ENCODE results near the gene TMEM181. TPM values are rescaled to one million over a fixed set of nuclear protein-coding genes. Genes with fewer than 3 reads are reported as not detected.
"Not testable (repeated sequence)": the region's sequence is repeated elsewhere in the genome, so short reads cannot be mapped to it uniquely, and the experiment has no call there.

The TMEM181 gene
- total RNA-seq, 1 donor from 2014 or later = 17.0 TPM

- H3K27ac Mint-ChIP-seq = no peak overlapping the region
- no peaks in the 10 kb centered on the region for H3K4me1 Mint-ChIP-seq (ENCODE audit: low read depth)
- H3K36me3 Mint-ChIP-seq (ENCODE audit: low read depth) = peaks cover 31% of the 10 kb centered on the region
- intact Hi-C loops (cut with micrococcal nuclease) = no loop called here
- H3K4me3 Mint-ChIP-seq = no peak overlapping the region
- no peaks in the 10 kb centered on the region for H3K9me3 Mint-ChIP-seq
- no peak for DNase-seq (ENCODE audit: low spot score)
- H3K27me3 Mint-ChIP-seq (ENCODE audit: insufficient read depth) = no peaks in the 10 kb centered on the region
Observed at GRCh38 chr6:158596861-158597260, 37.0 kb downstream of the TMEM181 start.

- no peak overlapping the region for H3K27ac Mint-ChIP-seq
- DNase-seq (ENCODE audit: low spot score) = no peak
- intact Hi-C loops (cut with micrococcal nuclease) = no loop called here
- peaks cover 34% of the 10 kb centered on the region for H3K36me3 Mint-ChIP-seq (ENCODE audit: low read depth)
- no peaks in the 10 kb centered on the region for H3K27me3 Mint-ChIP-seq (ENCODE audit: insufficient read depth)
- no peaks in the 10 kb centered on the region for H3K9me3 Mint-ChIP-seq
- H3K4me3 Mint-ChIP-seq = no peak overlapping the region
- H3K4me1 Mint-ChIP-seq (ENCODE audit: low read depth) = no peaks in the 10 kb centered on the region
Observed at GRCh38 chr6:158597565-158597964, 37.7 kb downstream of the TMEM181 start.

- Mint-ChIP-seq H3K4me3 (no peak overlapping the region), H3K27ac (no peak overlapping the region), H3K27me3 (ENCODE audit: insufficient read depth) (no peaks in the 10 kb centered on the region), H3K4me1 (ENCODE audit: low read depth) (no peaks in the 10 kb centered on the region), H3K36me3 (ENCODE audit: low read depth) (peaks cover 30% of the 10 kb centered on the region), H3K9me3 (no peaks in the 10 kb centered on the region)
- intact Hi-C loops (cut with micrococcal nuclease) = no loop called here
- DNase-seq (ENCODE audit: low spot score) = no peak
Observed at GRCh38 chr6:158599635-158600034, 39.7 kb downstream of the TMEM181 start.

GRCh38 chr6:158603261-158604047 is 43.6 kb downstream of the TMEM181 start:
- H3K27ac Mint-ChIP-seq = peak overlapping the region; percentile 2
- H3K9me3 Mint-ChIP-seq = no peaks in the 10 kb centered on the region
- intact Hi-C loops (cut with micrococcal nuclease) = no loop called here
- H3K4me1 Mint-ChIP-seq (ENCODE audit: low read depth) = peaks cover 10% of the 10 kb centered on the region
- DNase-seq (ENCODE audit: low spot score) = no peak
- H3K27me3 Mint-ChIP-seq (ENCODE audit: insufficient read depth) = no peaks in the 10 kb centered on the region
- H3K36me3 Mint-ChIP-seq (ENCODE audit: low read depth) = peaks cover 26% of the 10 kb centered on the region
- H3K4me3 Mint-ChIP-seq = no peak overlapping the region

GRCh38 chr6:158604048-158604406 is 44.1 kb downstream of the TMEM181 start:
- Mint-ChIP-seq H3K36me3 (ENCODE audit: low read depth) (peaks cover 26% of the 10 kb centered on the region), H3K9me3 (no peaks in the 10 kb centered on the region), H3K4me3 (no peak overlapping the region), H3K4me1 (ENCODE audit: low read depth) (peaks cover 10% of the 10 kb centered on the region), H3K27ac (no peak overlapping the region), H3K27me3 (ENCODE audit: insufficient read depth) (no peaks in the 10 kb centered on the region)
- no peak for DNase-seq (ENCODE audit: low spot score)
- intact Hi-C loops (cut with micrococcal nuclease) = no loop called here

GRCh38 chr6:158605266-158605878 is 45.5 kb downstream of the TMEM181 start:
- peaks cover 28% of the 10 kb centered on the region for H3K36me3 Mint-ChIP-seq (ENCODE audit: low read depth)
- no peak overlapping the region for H3K27ac Mint-ChIP-seq
- H3K9me3 Mint-ChIP-seq = no peaks in the 10 kb centered on the region

GRCh38 chr6:158606011-158606410 is 46.1 kb downstream of the TMEM181 start:
- intact Hi-C loops (cut with micrococcal nuclease); DNase-seq (ENCODE audit: low spot score); H3K27me3 Mint-ChIP-seq (ENCODE audit: insufficient read depth); H3K4me1 Mint-ChIP-seq (ENCODE audit: low read depth); H3K4me3 Mint-ChIP-seq; H3K9me3 Mint-ChIP-seq; H3K27ac Mint-ChIP-seq: not testable (repeated sequence)
- H3K36me3 Mint-ChIP-seq (ENCODE audit: low read depth) = peaks cover 33% of the 10 kb centered on the region

More at GRCh38 chr6:158605266-158605878, 45.5 kb downstream of the TMEM181 start:
- no peak overlapping the region for H3K4me3 Mint-ChIP-seq
- H3K27me3 Mint-ChIP-seq (ENCODE audit: insufficient read depth) = no peaks in the 10 kb centered on the region
- intact Hi-C loops (cut with micrococcal nuclease) = loop anchor here (1.0 kb wide), 2 partner anchors 384 to 391 kb away; no protein-coding TSS in a partner anchor
- DNase-seq (ENCODE audit: low spot score) = peak; percentile 22
- H3K4me1 Mint-ChIP-seq (ENCODE audit: low read depth) = peaks cover 10% of the 10 kb centered on the region

GRCh38 chr6:158606935-158607334 is 47.0 kb downstream of the TMEM181 start:
- DNase-seq (ENCODE audit: low spot score) = no peak
- intact Hi-C loops (cut with micrococcal nuclease) = no loop called here
- Mint-ChIP-seq H3K27me3 (ENCODE audit: insufficient read depth) (no peaks in the 10 kb centered on the region), H3K36me3 (ENCODE audit: low read depth) (peaks cover 36% of the 10 kb centered on the region), H3K27ac (no peak overlapping the region), H3K9me3 (no peaks in the 10 kb centered on the region), H3K4me1 (ENCODE audit: low read depth) (peaks cover 10% of the 10 kb centered on the region), H3K4me3 (no peak overlapping the region)

GRCh38 chr6:158607411-158608170 is 47.7 kb downstream of the TMEM181 start:
- Mint-ChIP-seq H3K4me1 (ENCODE audit: low read depth) (peaks cover 10% of the 10 kb centered on the region), H3K9me3 (no peaks in the 10 kb centered on the region), H3K4me3 (no peak overlapping the region), H3K27ac (no peak overlapping the region), H3K27me3 (ENCODE audit: insufficient read depth) (no peaks in the 10 kb centered on the region), H3K36me3 (ENCODE audit: low read depth) (peaks cover 36% of the 10 kb centered on the region)
- DNase-seq (ENCODE audit: low spot score) = no peak
- intact Hi-C loops (cut with micrococcal nuclease) = no loop called here

- no peak for DNase-seq (ENCODE audit: low spot score)
- H3K27me3 Mint-ChIP-seq (ENCODE audit: insufficient read depth) = no peaks in the 10 kb centered on the region
- intact Hi-C loops (cut with micrococcal nuclease) = no loop called here
- no peaks in the 10 kb centered on the region for H3K9me3 Mint-ChIP-seq
- peaks cover 38% of the 10 kb centered on the region for H3K36me3 Mint-ChIP-seq (ENCODE audit: low read depth)
- no peak overlapping the region for H3K27ac Mint-ChIP-seq
- peaks cover 10% of the 10 kb centered on the region for H3K4me1 Mint-ChIP-seq (ENCODE audit: low read depth)
- no peak overlapping the region for H3K4me3 Mint-ChIP-seq
Observed at GRCh38 chr6:158608221-158608620, 48.3 kb downstream of the TMEM181 start.

GRCh38 chr6:158609455-158610155 is 49.7 kb downstream of the TMEM181 start:
- Mint-ChIP-seq H3K4me1 (ENCODE audit: low read depth) (peaks cover 10% of the 10 kb centered on the region), H3K27ac (no peak overlapping the region), H3K9me3 (no peaks in the 10 kb centered on the region), H3K36me3 (ENCODE audit: low read depth) (peaks cover 41% of the 10 kb centered on the region), H3K4me3 (no peak overlapping the region), H3K27me3 (ENCODE audit: insufficient read depth) (no peaks in the 10 kb centered on the region)
- DNase-seq (ENCODE audit: low spot score) = no peak
- intact Hi-C loops (cut with micrococcal nuclease) = no loop called here

GRCh38 chr6:158610319-158610968 is 50.6 kb downstream of the TMEM181 start:
- Mint-ChIP-seq H3K27ac (no peak overlapping the region), H3K27me3 (ENCODE audit: insufficient read depth) (no peaks in the 10 kb centered on the region), H3K36me3 (ENCODE audit: low read depth) (peaks cover 45% of the 10 kb centered on the region), H3K9me3 (no peaks in the 10 kb centered on the region), H3K4me1 (ENCODE audit: low read depth) (peaks cover 7% of the 10 kb centered on the region), H3K4me3 (no peak overlapping the region)
- no peak for DNase-seq (ENCODE audit: low spot score)
- intact Hi-C loops (cut with micrococcal nuclease) = no loop called here

Data from activated T-helper 1 cell treated with anti-CD3 and anti-CD28 coated beads, Interleukin-12 subunit alpha, Interleukin-12 subunit beta, Interleukin-2, Interleukin-4 antibody, amounts not matched to agents 30 ng/mL and 10 ng/mL and 1 ng/mL, durations not matched to agents 14 hours and 24 hours and 36 hours (primary cell).